Kidney (tissue), 22 donors: ENCODE results near the gene MCOLN2. TPM values are rescaled to one million over a fixed set of nuclear protein-coding genes. Genes with fewer than 3 reads are reported as not detected.

Experiments
- DNase-seq, 5 donors: peaks; one replicate each; pipeline ENCODE4 v3.0.0-alpha.2; 2013 to 2020
- FAIRE-seq: peaks from 2 replicates; lab custom pipeline; 2012; peaks lifted over from hg19 to GRCh38; lab: Jason Lieb, UNC
- H3K27ac ChIP-seq, 2 donors: one replicate each; pipeline ENCODE4 v1.7.0; 2013; ENCODE audit warnings: low read depth in 2 of 2, low read length in 2 of 2, inconsistent platforms in 1 of 2
- H3K27me3 ChIP-seq: one replicate; pipeline ENCODE4 v1.7.1; 2013; ENCODE audit warnings: low read length, inconsistent platforms; ENCODE audit not compliant: control insufficient read depth, insufficient read depth
- H3K36me3 ChIP-seq, 3 donors: one replicate each; pipeline versions ENCODE4 v1.7.0 to v1.7.1; 2013; ENCODE audit warnings: low read length in 3 of 3, control low read depth in 1 of 3, inconsistent platforms in 1 of 3; ENCODE audit not compliant: insufficient read depth in 3 of 3, control insufficient read depth in 2 of 3
- H3K4me1 ChIP-seq, 3 donors: one replicate each; pipeline versions ENCODE4 v1.7.0 to v1.7.1; 2013; ENCODE audit warnings: low read length in 3 of 3, inconsistent platforms in 1 of 3, low read depth in 1 of 3; ENCODE audit not compliant: control insufficient read depth in 2 of 3, insufficient read depth in 2 of 3
- H3K4me3 ChIP-seq, 3 donors: one replicate each; pipeline versions ENCODE4 v1.7.0 to v1.8.1; 2013; ENCODE audit warnings: low read length in 3 of 3, control low read depth in 1 of 3, inconsistent platforms in 1 of 3
- H3K9ac ChIP-seq, 3 donors: one replicate each; pipeline versions ENCODE4 v1.7.0 to v1.7.1; 2013; ENCODE audit warnings: low read length in 3 of 3, control low read depth in 1 of 3, inconsistent platforms in 1 of 3
- H3K9me3 ChIP-seq, 3 donors: one replicate each; pipeline versions ENCODE4 v1.7.0 to v1.7.1; 2013; ENCODE audit warnings: low read length in 3 of 3, control low read depth in 1 of 3, inconsistent platforms in 1 of 3; ENCODE audit not compliant: control insufficient read depth in 2 of 3, insufficient read depth in 1 of 3
- CTCF ChIP-seq: IDR thresholded peaks from 3 replicates; pipeline ENCODE4 v1.5.1; 2012; ENCODE audit warnings: mild to moderate bottlenecking, moderate library complexity, borderline replicate concordance; ENCODE audit not compliant: insufficient read depth; ENCODE audit errors: extremely low read depth
- intact Hi-C: fragments of 100-400 bp; cut with DNase I; formaldehyde crosslinking; loops from one replicate; pipeline ENCODE4 v1.11.1; 2022
- long read RNA-seq, 10 donors: library from polyadenylated mRNA in 1 of 10; unstranded in 1 of 10; transcript quantifications; one replicate each; pipeline ENCODE4 v2.0.0 and lab custom pipeline, GENCODE V29; 2021 to 2026
- polyA plus RNA-seq: library from polyadenylated mRNA; stranded (reverse); fragments of 350-450 nt; fragmentation: Illumina TruSeq; extraction: RNeasy Lipid Tissue Mini Kit (QIAGEN cat#74804); gene quantifications from one replicate; pipeline ENCODE4 v1.2.3, GENCODE V29; 2014; ENCODE audit warnings: low read depth, low replicate concordance; ENCODE audit not compliant: insufficient read depth
- total RNA-seq: library from RNA; stranded (reverse); fragmentation: NEBNext Ultra II Directional; extraction: Animal tissue kit (Norgen Biotek cat#: 25700); gene quantifications from one replicate; pipeline ENCODE4 v1.2.1, GENCODE V29; 2021
- donor health status: control.
- donor health status: control.
- donor health status: control.
- donor health status: control.
- donor health status: control.
- donor health status: DM: yes; HTN: yes; CAD: no.
- donor health status: Normal renal cell carcinoma (clear cell type).

Gene MCOLN2
- 3.1 TPM for total RNA-seq
- polyA plus RNA-seq = 0.56 TPM
- long read RNA-seq, donor 1 = 0 reads
- long read RNA-seq, donor 2 = 0 reads
- long read RNA-seq, donor 3 = 0 reads
- long read RNA-seq, donor 4 = 0 reads
- long read RNA-seq, donor 5 = 0 reads
- long read RNA-seq, donor 6 = 0 reads
- long read RNA-seq, donor 7, partial matches to known transcripts = 0 of 1 reads
- long read RNA-seq, donor 7, other reads (novel, unspliced or antisense) = 0 of 1 reads
- long read RNA-seq, donor 8 = 0 reads
- long read RNA-seq, donor 9 = 0 reads
- long read RNA-seq, donor 10 = 0 reads

- no peak within 1 kb of the TSS for H3K9ac ChIP-seq
- FAIRE-seq (no peak), DNase-seq (peak; percentile 17 to 76 (median 57))
- no peak for TF ChIP-seq CTCF
- H3K27me3 ChIP-seq = peaks cover 35% of the 10 kb centered on the region
- H3K4me1 ChIP-seq = peaks cover 0 to 12% (median 0%) of the 10 kb centered on the region in 3 donors
- H3K36me3 ChIP-seq = no peaks in the 10 kb centered on the region
- no peak within 1 kb of the TSS for H3K27ac ChIP-seq
- peak within 1 kb of the TSS; percentile 53 to 78 (median 65) for H3K4me3 ChIP-seq
- intact Hi-C loops = no loop called here
- H3K9me3 ChIP-seq = no peaks in the 10 kb centered on the region
Observed at GRCh38 chr1:84996846-84997666, at the start of gene MCOLN2. Gene MCOLN2, minus strand, starts transcription at chr1:84997113. Its CDS starts 241 bp downstream, at chr1:84996872.

GRCh38 chr1:85042413-85042812, 45.5 kb upstream of the MCOLN2 start:
- H3K4me3 ChIP-seq = no peak overlapping the region
- no peaks in the 10 kb centered on the region for H3K36me3 ChIP-seq
- DNase-seq (no peak), FAIRE-seq (no peak)
- peaks cover 15% of the 10 kb centered on the region for H3K27me3 ChIP-seq
- H3K27ac ChIP-seq = no peak overlapping the region
- H3K9me3 ChIP-seq = no peaks in the 10 kb centered on the region
- no peak for TF ChIP-seq CTCF
- no peaks in the 10 kb centered on the region for H3K4me1 ChIP-seq
- intact Hi-C loops = no loop called here
- no peak overlapping the region for H3K9ac ChIP-seq

GRCh38 chr1:85041793-85042192, 44.9 kb upstream of the MCOLN2 start:
- no peaks in the 10 kb centered on the region for H3K4me1 ChIP-seq
- no peak for FAIRE-seq
- intact Hi-C loops = no loop called here
- no peaks in the 10 kb centered on the region for H3K9me3 ChIP-seq
- no peak for DNase-seq
- no peak for TF ChIP-seq CTCF
- peaks cover 12% of the 10 kb centered on the region for H3K27me3 ChIP-seq
- no peak overlapping the region for H3K9ac ChIP-seq
- no peak overlapping the region for H3K4me3 ChIP-seq
- no peaks in the 10 kb centered on the region for H3K36me3 ChIP-seq
- no peak overlapping the region for H3K27ac ChIP-seq
